ENCODE measurements around the gene PLB1.

Gene PLB1

DNA sequence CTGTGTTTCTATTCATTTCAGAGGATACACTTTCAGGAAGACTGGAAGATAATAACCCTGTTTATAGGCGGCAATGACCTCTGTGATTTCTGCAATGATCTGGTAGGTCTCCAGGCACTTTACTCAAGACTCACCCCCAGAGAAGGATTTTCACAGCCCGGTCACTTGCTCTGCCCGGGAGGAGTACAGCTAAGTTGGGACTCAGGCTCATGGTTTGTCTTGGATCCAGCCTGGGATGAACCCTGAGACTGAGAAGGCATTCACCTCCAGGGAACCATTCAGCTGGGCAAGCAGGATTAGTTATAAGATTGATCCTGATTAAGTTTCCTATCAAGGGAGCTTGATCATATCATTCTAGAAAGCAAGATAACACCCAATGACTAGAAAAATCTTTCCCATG is 83.7 kb downstream of the PLB1 start:
- no peak overlapping the region for H2AFZ ChIP-seq (ENCODE audit: low read depth, low read length)
- H3K27me3 ChIP-seq (ENCODE audit: control insufficient read depth in 1 of 2, insufficient read depth in 1 of 2, low read length in 2 of 2), result no peaks in the 10 kb centered on the region
- H3K4ac ChIP-seq (ENCODE audit: low read depth in 1 of 2, low read length in 2 of 2), result no peak overlapping the region
- WGBS, result 95% methylated on average over 2 of the region's 3 CpGs
- no peak overlapping the region for H3K27ac ChIP-seq (ENCODE audit: low read length, poor library complexity, severe bottlenecking)
- no peak overlapping the region for H2BK15ac ChIP-seq (ENCODE audit: low read depth, poor library complexity, severe bottlenecking)
- no peak overlapping the region for H4K91ac ChIP-seq (ENCODE audit: low read length)
- no peak overlapping the region for H3K14ac ChIP-seq (ENCODE audit: low read length in 2 of 2)
- H2BK5ac ChIP-seq (ENCODE audit: low read depth, low read length, poor library complexity, severe bottlenecking), result peak overlapping the region; percentile 46
- no peaks in the 10 kb centered on the region for H3K79me1 ChIP-seq (replicated peaks; ENCODE audit: low read length, poor library complexity, severe bottlenecking)
- no peaks in the 10 kb centered on the region for H3K9me3 ChIP-seq (ENCODE audit: control insufficient read depth, low read length)
- H3K23ac ChIP-seq (ENCODE audit: low read length in 2 of 2), result no peak overlapping the region
- H2BK120ac ChIP-seq (ENCODE audit: low read depth, low read length), result no peak overlapping the region
- no peak overlapping the region for H3K18ac ChIP-seq (ENCODE audit: low read depth in 1 of 2, low read length in 2 of 2)
- H2BK12ac ChIP-seq (ENCODE audit: low read length in 2 of 2), result no peak overlapping the region
- no peak overlapping the region for H4K8ac ChIP-seq (ENCODE audit: low read length)
- H2AK5ac ChIP-seq (ENCODE audit: low read length, severe bottlenecking), result no peak overlapping the region
- H3K36me3 ChIP-seq (ENCODE audit: control insufficient read depth in 1 of 2, insufficient read depth in 2 of 2, low read depth in 1 of 2, low read length in 2 of 2), result no peaks in the 10 kb centered on the region
- no peak overlapping the region for H3K4me3 ChIP-seq (ENCODE audit: insufficient read depth in 1 of 2, low read depth in 1 of 2, low read length in 2 of 2)
- no peak overlapping the region for H3K4me2 ChIP-seq (ENCODE audit: low read length, poor library complexity, severe bottlenecking)
- no peak for DNase-seq
- no peak overlapping the region for H3K9ac ChIP-seq (ENCODE audit: low read length)
- H3K4me1 ChIP-seq (ENCODE audit: control insufficient read depth, insufficient read depth, low read depth, low read length), result peaks cover 17% of the 10 kb centered on the region

DNA sequence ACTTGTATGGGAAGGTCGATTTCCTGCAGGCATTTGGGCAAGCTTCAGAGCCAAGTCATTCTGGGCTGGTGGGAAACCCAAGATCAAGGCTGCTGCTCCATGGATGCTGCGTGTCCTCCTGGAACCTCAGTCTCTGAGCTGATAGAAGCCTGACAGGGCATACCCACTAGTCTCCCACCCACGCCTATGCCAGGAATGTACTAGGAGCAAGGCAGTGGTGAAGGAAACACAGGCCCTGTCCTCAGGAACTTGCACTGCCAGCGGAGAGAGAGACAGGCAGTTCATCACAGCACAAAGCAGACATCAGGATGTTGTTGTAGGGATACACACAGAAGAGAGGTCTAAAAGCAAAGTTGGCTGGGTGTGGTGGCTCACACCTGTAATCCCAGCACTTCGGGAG is 84.2 kb downstream of the PLB1 start:
- H3K36me3 ChIP-seq (ENCODE audit: control insufficient read depth in 1 of 2, insufficient read depth in 2 of 2, low read depth in 1 of 2, low read length in 2 of 2), result no peaks in the 10 kb centered on the region
- no peak overlapping the region for H2BK15ac ChIP-seq (ENCODE audit: low read depth, poor library complexity, severe bottlenecking)
- peak overlapping the region in 1 of 2 experiments; percentile 90 for H3K14ac ChIP-seq (ENCODE audit: low read length in 2 of 2)
- H4K91ac ChIP-seq (ENCODE audit: low read length), result no peak overlapping the region
- peak overlapping the region; percentile 36 for H2AK5ac ChIP-seq (ENCODE audit: low read length, severe bottlenecking)
- H3K4me3 ChIP-seq (ENCODE audit: insufficient read depth in 1 of 2, low read depth in 1 of 2, low read length in 2 of 2), result no peak overlapping the region
- H3K23ac ChIP-seq (ENCODE audit: low read length in 2 of 2), result peak overlapping the region in 1 of 2 experiments; percentile 77
- H3K4me1 ChIP-seq (ENCODE audit: control insufficient read depth, insufficient read depth, low read depth, low read length), result peaks cover 19% of the 10 kb centered on the region
- no peak for DNase-seq
- no peak overlapping the region for H2BK120ac ChIP-seq (ENCODE audit: low read depth, low read length)
- H3K27me3 ChIP-seq (ENCODE audit: control insufficient read depth in 1 of 2, insufficient read depth in 1 of 2, low read length in 2 of 2), result no peaks in the 10 kb centered on the region
- no peak overlapping the region for H3K18ac ChIP-seq (ENCODE audit: low read depth in 1 of 2, low read length in 2 of 2)
- no peak overlapping the region for H4K8ac ChIP-seq (ENCODE audit: low read length)
- H2BK12ac ChIP-seq (ENCODE audit: low read length in 2 of 2), result peak overlapping the region in 1 of 2 experiments; percentile 77
- no peaks in the 10 kb centered on the region for H3K9me3 ChIP-seq (ENCODE audit: control insufficient read depth, low read length)
- no peaks in the 10 kb centered on the region for H3K79me1 ChIP-seq (replicated peaks; ENCODE audit: low read length, poor library complexity, severe bottlenecking)
- H3K27ac ChIP-seq (ENCODE audit: low read length, poor library complexity, severe bottlenecking), result no peak overlapping the region
- H3K4me2 ChIP-seq (ENCODE audit: low read length, poor library complexity, severe bottlenecking), result no peak overlapping the region
- 85% methylated on average over 5 of the region's 5 CpGs for WGBS
- no peak overlapping the region for H3K9ac ChIP-seq (ENCODE audit: low read length)
- peak overlapping the region in 1 of 2 experiments; percentile 52 for H3K4ac ChIP-seq (ENCODE audit: low read depth in 1 of 2, low read length in 2 of 2)
- H2BK5ac ChIP-seq (ENCODE audit: low read depth, low read length, poor library complexity, severe bottlenecking), result peak overlapping the region; percentile 46
- H2AFZ ChIP-seq (ENCODE audit: low read depth, low read length), result peak overlapping the region; percentile 42

DNA sequence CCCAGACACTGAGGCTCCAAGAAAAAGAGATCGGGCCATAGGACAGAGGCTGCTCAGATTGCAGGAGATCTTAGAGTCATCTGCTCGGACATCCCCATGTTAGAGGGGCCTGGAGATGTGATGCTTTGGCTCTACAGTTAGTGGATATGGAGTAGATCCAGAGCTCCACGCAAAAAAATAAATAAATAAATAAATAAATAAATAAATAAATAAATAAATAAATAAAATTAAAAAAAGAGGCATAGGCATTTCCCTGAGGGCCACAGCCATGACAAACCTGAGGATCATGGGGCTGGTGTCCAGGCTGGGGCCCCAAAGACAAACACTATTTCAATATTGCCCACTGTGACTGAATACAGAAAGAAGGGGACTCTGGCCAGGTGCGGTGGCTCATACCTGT is 85.5 kb downstream of the PLB1 start:
- Histone ChIP-seq H3K14ac (ENCODE audit: low read length in 2 of 2) (no peak overlapping the region), H2AK5ac (ENCODE audit: low read length, severe bottlenecking) (no peak overlapping the region), H3K4me1 (ENCODE audit: control insufficient read depth, insufficient read depth, low read depth, low read length) (peaks cover 23% of the 10 kb centered on the region), H3K36me3 (ENCODE audit: control insufficient read depth in 1 of 2, insufficient read depth in 2 of 2, low read depth in 1 of 2, low read length in 2 of 2) (no peaks in the 10 kb centered on the region), H3K4me3 (ENCODE audit: insufficient read depth in 1 of 2, low read depth in 1 of 2, low read length in 2 of 2) (no peak overlapping the region), H3K23ac (ENCODE audit: low read length in 2 of 2) (no peak overlapping the region), H2BK15ac (ENCODE audit: low read depth, poor library complexity, severe bottlenecking) (no peak overlapping the region), H3K27me3 (ENCODE audit: control insufficient read depth in 1 of 2, insufficient read depth in 1 of 2, low read length in 2 of 2) (no peaks in the 10 kb centered on the region), H4K91ac (ENCODE audit: low read length) (no peak overlapping the region), H3K18ac (ENCODE audit: low read depth in 1 of 2, low read length in 2 of 2) (no peak overlapping the region), H3K4ac (ENCODE audit: low read depth in 1 of 2, low read length in 2 of 2) (no peak overlapping the region), H3K9me3 (ENCODE audit: control insufficient read depth, low read length) (no peaks in the 10 kb centered on the region), H2BK120ac (ENCODE audit: low read depth, low read length) (no peak overlapping the region), H3K4me2 (ENCODE audit: low read length, poor library complexity, severe bottlenecking) (no peak overlapping the region), H3K9ac (ENCODE audit: low read length) (no peak overlapping the region), H3K79me1 (replicated peaks; ENCODE audit: low read length, poor library complexity, severe bottlenecking) (no peaks in the 10 kb centered on the region), H4K8ac (ENCODE audit: low read length) (no peak overlapping the region), H3K27ac (ENCODE audit: low read length, poor library complexity, severe bottlenecking) (no peak overlapping the region), H2AFZ (ENCODE audit: low read depth, low read length) (no peak overlapping the region), H2BK12ac (ENCODE audit: low read length in 2 of 2) (peak overlapping the region; percentile 45 to 62), H2BK5ac (ENCODE audit: low read depth, low read length, poor library complexity, severe bottlenecking) (no peak overlapping the region)
- WGBS, result 100% methylated on average over 2 of the region's 4 CpGs
- no peak for DNase-seq

DNA sequence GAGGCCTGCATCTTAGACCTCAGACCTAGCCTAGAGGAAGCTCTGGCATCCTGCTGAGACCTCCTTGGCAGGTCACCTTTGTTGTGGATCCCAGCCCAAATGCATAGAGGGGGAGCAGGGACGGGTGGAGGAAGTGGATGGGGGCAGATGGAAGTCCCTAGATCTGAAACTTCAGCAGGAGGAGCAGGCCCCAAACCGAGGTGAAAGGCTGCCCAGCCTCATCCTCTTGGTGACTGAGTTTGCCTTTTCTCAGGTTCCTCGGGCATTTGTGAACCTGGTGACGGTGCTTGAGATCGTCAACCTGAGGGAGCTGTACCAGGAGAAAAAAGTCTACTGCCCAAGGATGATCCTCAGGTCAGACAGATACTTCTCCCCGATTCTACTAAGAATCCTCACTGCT is 86.3 kb downstream of the PLB1 start:
- H4K8ac ChIP-seq (ENCODE audit: low read length), result peak overlapping the region; percentile 45
- H2BK15ac ChIP-seq (ENCODE audit: low read depth, poor library complexity, severe bottlenecking), result peak overlapping the region; percentile 98
- H2BK5ac ChIP-seq (ENCODE audit: low read depth, low read length, poor library complexity, severe bottlenecking), result no peak overlapping the region
- H3K79me1 ChIP-seq (replicated peaks; ENCODE audit: low read length, poor library complexity, severe bottlenecking), result no peaks in the 10 kb centered on the region
- H3K23ac ChIP-seq (ENCODE audit: low read length in 2 of 2), result no peak overlapping the region
- peaks cover 25% of the 10 kb centered on the region for H3K4me1 ChIP-seq (ENCODE audit: control insufficient read depth, insufficient read depth, low read depth, low read length)
- no peak overlapping the region for H3K4me2 ChIP-seq (ENCODE audit: low read length, poor library complexity, severe bottlenecking)
- no peak overlapping the region for H3K4me3 ChIP-seq (ENCODE audit: insufficient read depth in 1 of 2, low read depth in 1 of 2, low read length in 2 of 2)
- peak overlapping the region in 1 of 2 experiments; percentile 9 for H3K14ac ChIP-seq (ENCODE audit: low read length in 2 of 2)
- peak overlapping the region; percentile 83 for H4K91ac ChIP-seq (ENCODE audit: low read length)
- DNase-seq, result no peak
- no peak overlapping the region for H2AFZ ChIP-seq (ENCODE audit: low read depth, low read length)
- WGBS, result 82% methylated on average over 6 of the region's 6 CpGs
- no peaks in the 10 kb centered on the region for H3K9me3 ChIP-seq (ENCODE audit: control insufficient read depth, low read length)
- H2AK5ac ChIP-seq (ENCODE audit: low read length, severe bottlenecking), result peak overlapping the region; percentile 90
- no peak overlapping the region for H3K9ac ChIP-seq (ENCODE audit: low read length)
- H3K18ac ChIP-seq (ENCODE audit: low read depth in 1 of 2, low read length in 2 of 2), result peak overlapping the region; percentile 83 to 90
- H2BK120ac ChIP-seq (ENCODE audit: low read depth, low read length), result peak overlapping the region; percentile 76
- H3K36me3 ChIP-seq (ENCODE audit: control insufficient read depth in 1 of 2, insufficient read depth in 2 of 2, low read depth in 1 of 2, low read length in 2 of 2), result no peaks in the 10 kb centered on the region
- peak overlapping the region; percentile 54 to 78 for H3K4ac ChIP-seq (ENCODE audit: low read depth in 1 of 2, low read length in 2 of 2)
- H3K27ac ChIP-seq (ENCODE audit: low read length, poor library complexity, severe bottlenecking), result no peak overlapping the region
- H3K27me3 ChIP-seq (ENCODE audit: control insufficient read depth in 1 of 2, insufficient read depth in 1 of 2, low read length in 2 of 2), result no peaks in the 10 kb centered on the region
- peak overlapping the region; percentile 94 to 96 for H2BK12ac ChIP-seq (ENCODE audit: low read length in 2 of 2)
